Stimulated activated CD8-positive, alpha-beta memory T cell treated with anti-CD3 and anti-CD28 coated beads, Interleukin-2, amount 100 ng/mL, for 1 hour (primary cell): ENCODE results near the gene RNPS1.
"Not testable (repeated sequence)": the region's sequence is repeated elsewhere in the genome, so short reads cannot be mapped to it uniquely, and the experiment has no call there.

ENCODE experiments used
- DNase-seq, 2 donors: peaks; one replicate each; pipeline ENCODE4 v3.0.0-alpha.2; 2020; ENCODE audit warnings: low read depth in 2 of 2

RNPS1 gene

GRCh38 chr16:2282866-2283555 is 15.1 kb upstream of the RNPS1 start:
- no peak for DNase-seq

- DNase-seq, result no peak
Observed at GRCh38 chr16:2282262-2282661, 14.3 kb upstream of the RNPS1 start.

- DNase-seq, result no peak
Observed at GRCh38 chr16:2280981-2281542, 13.1 kb upstream of the RNPS1 start.

GRCh38 chr16:2280461-2280860 is 12.5 kb upstream of the RNPS1 start:
- no peak for DNase-seq

GRCh38 chr16:2278956-2279800 is 11.3 kb upstream of the RNPS1 start:
- no peak for DNase-seq

GRCh38 chr16:2278272-2278608 is 10.3 kb upstream of the RNPS1 start:
- DNase-seq, result no peak

GRCh38 chr16:2277466-2278271 is 9.7 kb upstream of the RNPS1 start:
- DNase-seq, result no peak

GRCh38 chr16:2276368-2277195 is 8.7 kb upstream of the RNPS1 start:
- no peak for DNase-seq

- no peak for DNase-seq
Observed at GRCh38 chr16:2275476-2276367, 7.8 kb upstream of the RNPS1 start.

GRCh38 chr16:2273931-2274330 is 6.0 kb upstream of the RNPS1 start:
- DNase-seq, result no peak

- no peak for DNase-seq
Observed at GRCh38 chr16:2273484-2273883, 5.6 kb upstream of the RNPS1 start.

GRCh38 chr16:2271848-2272461 is 4.0 kb upstream of the RNPS1 start:
- no peak for DNase-seq

- no peak for DNase-seq
Observed at GRCh38 chr16:2270588-2271470, 2.9 kb upstream of the RNPS1 start.

- no peak for DNase-seq
Observed at GRCh38 chr16:2270070-2270462, 2.1 kb upstream of the RNPS1 start.

GRCh38 chr16:2267505-2267912 is 417 bp downstream of the RNPS1 start:
- DNase-seq, result not testable (repeated sequence)

- not testable (repeated sequence) for DNase-seq
Observed at GRCh38 chr16:2266887-2267286, 1.0 kb downstream of the RNPS1 start.

GRCh38 chr16:2263026-2263425 is 4.9 kb downstream of the RNPS1 start:
- not testable (repeated sequence) for DNase-seq

GRCh38 chr16:2260250-2260649 is 7.7 kb downstream of the RNPS1 start:
- no peak for DNase-seq

- not testable (repeated sequence) for DNase-seq
Observed at GRCh38 chr16:2258530-2258929, 9.4 kb downstream of the RNPS1 start.
